ENCODE data around the gene CYP2J2.
"Not testable (repeated sequence)": the region's sequence is repeated elsewhere in the genome, so short reads cannot be mapped to it uniquely, and the experiment has no call there.

Gene CYP2J2

DNA sequence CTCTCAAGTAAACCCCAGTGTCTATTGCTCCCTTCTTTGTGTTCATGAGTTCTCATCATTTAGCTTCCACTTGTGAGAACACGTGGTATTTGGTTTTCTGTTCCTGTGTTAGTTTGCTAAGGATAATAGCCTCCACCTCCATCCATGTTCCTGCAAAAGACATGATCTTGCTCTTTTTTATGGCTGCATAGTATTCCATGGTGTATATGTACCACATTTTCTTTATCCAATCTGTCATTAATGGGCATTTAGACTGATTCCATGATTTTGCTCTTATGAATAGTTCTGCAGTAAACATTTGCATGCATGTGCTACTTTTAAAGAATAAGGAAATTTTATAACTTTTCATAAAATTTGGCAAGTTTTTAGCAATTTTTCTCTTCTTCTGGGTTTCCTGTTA lies 71.3 kb downstream of the CYP2J2 start:
- not testable (repeated sequence) for H3K36me3 ChIP-seq (ENCODE audit: control insufficient read depth, insufficient read depth, low read length); H3K27me3 ChIP-seq (ENCODE audit: control insufficient read depth, insufficient read depth, low read length); H3K9ac ChIP-seq (ENCODE audit: low read length)

DNA sequence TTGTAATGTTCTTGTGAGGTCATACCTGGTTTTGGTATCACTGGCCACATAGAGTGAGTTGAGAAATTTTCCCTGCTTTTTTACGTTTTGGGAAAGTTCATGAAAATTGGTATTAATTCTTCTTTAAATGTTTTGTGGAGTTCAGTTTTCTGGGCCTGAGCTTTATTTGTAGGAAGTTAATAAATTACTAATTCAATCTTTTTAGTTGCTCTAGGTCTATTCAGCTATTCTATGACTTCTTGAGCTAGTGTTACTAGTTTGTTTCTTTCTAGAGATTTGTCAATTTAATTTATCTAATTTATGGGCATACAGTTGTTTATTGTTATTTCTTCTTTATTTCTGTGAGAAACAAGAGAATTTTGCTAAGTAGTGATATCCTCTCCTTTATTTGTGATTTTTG lies 74.5 kb downstream of the CYP2J2 start:
- Histone ChIP-seq H3K4me1 (ENCODE audit: control insufficient read depth, insufficient read depth, low read length) (no peaks in the 10 kb centered on the region), H3K4me3 (ENCODE audit: low read length) (no peak overlapping the region), H3K27me3 (ENCODE audit: control insufficient read depth, insufficient read depth, low read length) (no peaks in the 10 kb centered on the region), H3K36me3 (ENCODE audit: control insufficient read depth, insufficient read depth, low read length) (no peaks in the 10 kb centered on the region), H3K9ac (ENCODE audit: low read length) (no peak overlapping the region), H3K9me3 (ENCODE audit: control insufficient read depth, low read length) (no peaks in the 10 kb centered on the region)

More for the DNA sequence above, 71.3 kb downstream of the CYP2J2 start:
- H3K4me3 ChIP-seq (ENCODE audit: low read length); H3K4me1 ChIP-seq (ENCODE audit: control insufficient read depth, insufficient read depth, low read length); H3K9me3 ChIP-seq (ENCODE audit: control insufficient read depth, low read length): not testable (repeated sequence)

DNA sequence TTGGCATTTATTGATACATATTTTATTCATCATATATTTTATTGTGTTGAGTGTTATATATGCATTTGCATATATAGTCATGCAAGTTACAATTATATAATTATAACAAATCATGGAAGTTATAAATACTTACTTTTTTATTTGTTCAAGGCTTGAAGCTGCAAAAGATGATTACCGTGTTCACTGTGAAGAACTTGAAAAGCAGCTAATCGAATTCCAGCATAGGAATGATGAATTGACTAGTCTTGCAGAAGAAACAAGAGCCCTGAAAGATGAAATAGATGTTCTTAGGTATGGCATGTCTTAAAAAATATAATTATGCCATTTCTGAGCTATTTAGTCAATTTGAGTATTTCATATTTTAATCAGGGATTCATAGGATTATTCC lies 79.7 kb downstream of the CYP2J2 start:
- H3K36me3 ChIP-seq (ENCODE audit: control insufficient read depth, insufficient read depth, low read length): no peaks in the 10 kb centered on the region
- no peaks in the 10 kb centered on the region for H3K4me1 ChIP-seq (ENCODE audit: control insufficient read depth, insufficient read depth, low read length)
- H3K4me3 ChIP-seq (ENCODE audit: low read length): no peak overlapping the region
- no peaks in the 10 kb centered on the region for H3K27me3 ChIP-seq (ENCODE audit: control insufficient read depth, insufficient read depth, low read length)
- H3K9ac ChIP-seq (ENCODE audit: low read length): no peak overlapping the region
- no peaks in the 10 kb centered on the region for H3K9me3 ChIP-seq (ENCODE audit: control insufficient read depth, low read length)

DNA sequence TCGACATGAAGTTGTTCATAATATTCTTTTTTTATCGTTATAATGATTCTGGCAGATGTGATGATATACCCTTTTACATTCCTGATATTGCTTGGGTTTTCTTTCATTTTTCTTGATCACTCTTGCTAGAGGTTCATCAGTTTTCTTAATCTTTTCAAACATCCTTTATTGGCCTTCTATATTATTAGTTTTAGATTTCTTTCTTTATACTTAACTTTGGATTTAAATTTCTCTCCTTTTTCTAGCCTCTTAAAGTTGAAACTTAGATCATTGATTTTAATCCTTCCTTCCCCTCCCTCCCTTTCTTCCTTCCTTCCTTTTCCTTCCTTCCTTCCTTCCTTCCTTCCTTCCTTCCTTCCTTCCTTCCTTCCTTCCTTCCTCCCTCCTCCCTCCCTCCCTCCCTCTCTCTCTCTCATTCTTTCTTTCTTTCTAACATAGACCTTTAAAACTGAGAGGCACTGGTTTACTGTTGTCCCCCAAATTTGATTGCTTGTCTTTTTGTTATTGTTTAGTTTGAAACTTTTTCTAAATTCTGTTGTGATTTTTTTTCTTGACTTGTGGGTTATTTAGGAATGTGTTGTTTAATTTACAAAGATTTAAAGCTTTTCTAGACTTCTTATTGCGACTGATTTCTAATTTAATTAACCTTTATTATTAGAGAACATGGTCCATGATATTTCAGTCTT lies 80.2 kb downstream of the CYP2J2 start:
- no peaks in the 10 kb centered on the region for H3K4me1 ChIP-seq (ENCODE audit: control insufficient read depth, insufficient read depth, low read length)
- no peaks in the 10 kb centered on the region for H3K27me3 ChIP-seq (ENCODE audit: control insufficient read depth, insufficient read depth, low read length)
- no peaks in the 10 kb centered on the region for H3K36me3 ChIP-seq (ENCODE audit: control insufficient read depth, insufficient read depth, low read length)
- H3K9me3 ChIP-seq (ENCODE audit: control insufficient read depth, low read length): no peaks in the 10 kb centered on the region
- H3K9ac ChIP-seq (ENCODE audit: low read length): no peak overlapping the region
- no peak overlapping the region for H3K4me3 ChIP-seq (ENCODE audit: low read length)

DNA sequence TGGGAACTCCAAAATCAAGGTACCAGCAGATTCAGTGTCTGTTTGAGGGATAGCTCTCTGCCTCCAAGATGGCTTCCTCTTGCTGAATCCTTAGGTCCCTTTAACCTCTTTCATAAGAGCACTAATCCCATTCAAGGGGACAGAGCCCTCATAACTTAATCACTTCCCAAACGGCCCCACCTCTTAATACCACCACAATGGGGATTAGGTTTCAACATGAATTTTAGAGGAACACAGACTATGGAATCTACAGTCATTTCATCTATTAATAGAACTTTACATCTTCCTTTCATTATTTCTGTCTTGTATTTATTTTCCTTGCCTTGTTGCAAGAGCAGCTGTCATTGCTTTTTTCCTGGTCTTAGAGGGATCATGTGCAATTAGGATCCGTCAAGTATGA lies 81.5 kb downstream of the CYP2J2 start:
- Histone ChIP-seq H3K4me3 (ENCODE audit: low read length) (no peak overlapping the region), H3K27me3 (ENCODE audit: control insufficient read depth, insufficient read depth, low read length) (no peaks in the 10 kb centered on the region), H3K36me3 (ENCODE audit: control insufficient read depth, insufficient read depth, low read length) (no peaks in the 10 kb centered on the region), H3K9me3 (ENCODE audit: control insufficient read depth, low read length) (no peaks in the 10 kb centered on the region), H3K4me1 (ENCODE audit: control insufficient read depth, insufficient read depth, low read length) (no peaks in the 10 kb centered on the region), H3K9ac (ENCODE audit: low read length) (no peak overlapping the region)
